Dendritic cell treated with granulocyte-macrophage colony-stimulating factor and Interleukin-4, amounts not matched to agents 40 ng/mL and 50 ng/mL, for 4 days (primary cell): ENCODE measurements around the gene TWIST2.

Experiments
- H3K27ac Mint-ChIP-seq: one replicate; pipeline ENCODE4 v1.8.0; 2022; ENCODE audit warnings: mild to moderate bottlenecking, mixed read lengths
- H3K27me3 Mint-ChIP-seq: one replicate; pipeline ENCODE4 v1.8.0; 2022; ENCODE audit warnings: mild to moderate bottlenecking, mixed read lengths
- H3K36me3 Mint-ChIP-seq: one replicate; pipeline ENCODE4 v1.8.0; 2022; ENCODE audit warnings: low read depth, mixed read lengths
- H3K4me1 Mint-ChIP-seq: one replicate; pipeline ENCODE4 v1.8.0; 2022; ENCODE audit warnings: low read depth, mixed read lengths
- H3K4me3 Mint-ChIP-seq: one replicate; pipeline ENCODE4 v1.8.0; 2022; ENCODE audit warnings: mild to moderate bottlenecking, moderate library complexity, mixed read lengths
- H3K9me3 Mint-ChIP-seq: one replicate; pipeline ENCODE4 v1.8.0; 2022; ENCODE audit warnings: mixed read lengths
- intact Hi-C: fragments of 100-400 bp; cut with micrococcal nuclease; formaldehyde crosslinking; loops from one replicate; pipeline ENCODE4 v1.15.0; 2022

TWIST2 gene

DNA sequence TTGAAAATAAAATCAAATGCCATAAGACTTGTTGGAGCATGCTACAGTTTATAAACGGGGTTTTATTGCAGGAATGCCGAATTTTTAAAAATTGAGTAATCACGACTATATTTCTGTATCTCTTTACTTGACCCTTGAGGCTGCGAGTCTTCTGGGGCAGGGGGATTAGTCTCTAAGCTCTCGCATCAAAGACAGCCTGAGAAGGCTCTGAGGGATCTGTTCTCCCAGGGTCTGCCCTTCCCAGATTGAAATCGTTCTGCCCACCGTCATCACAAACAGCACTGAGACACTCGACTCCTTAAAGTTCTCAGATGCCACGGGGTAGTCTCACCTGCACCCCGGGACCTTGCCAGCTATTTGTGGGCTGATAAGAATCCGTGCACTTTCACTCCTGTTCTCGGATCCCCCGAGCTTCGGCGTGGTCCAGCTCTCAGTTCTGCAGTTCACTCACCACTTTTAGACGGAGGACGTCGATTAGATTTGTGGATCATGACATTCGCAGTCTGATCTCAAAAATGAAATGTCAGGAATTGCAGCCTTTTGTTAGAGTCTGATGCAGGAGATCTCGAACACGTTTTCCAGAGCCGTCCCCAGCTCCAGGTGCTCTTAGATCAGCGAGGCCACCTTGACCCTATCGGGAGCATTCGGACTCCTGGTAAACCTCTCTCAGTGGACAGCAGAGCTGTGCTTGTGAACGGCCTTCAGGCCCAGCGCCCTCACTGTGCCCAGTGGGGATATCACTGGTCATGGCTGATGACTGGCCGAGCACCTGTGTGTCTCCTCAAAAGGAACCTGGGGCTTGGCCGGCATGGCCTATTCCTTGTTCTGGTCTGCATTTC, 43.0 kb downstream of the TWIST2 start:
- Mint-ChIP-seq H3K4me3 (no peak overlapping the region), H3K9me3 (no peaks in the 10 kb centered on the region), H3K27me3 (peaks cover 12% of the 10 kb centered on the region), H3K4me1 (no peaks in the 10 kb centered on the region), H3K36me3 (no peaks in the 10 kb centered on the region), H3K27ac (no peak overlapping the region)
- intact Hi-C loops: no loop called here

DNA sequence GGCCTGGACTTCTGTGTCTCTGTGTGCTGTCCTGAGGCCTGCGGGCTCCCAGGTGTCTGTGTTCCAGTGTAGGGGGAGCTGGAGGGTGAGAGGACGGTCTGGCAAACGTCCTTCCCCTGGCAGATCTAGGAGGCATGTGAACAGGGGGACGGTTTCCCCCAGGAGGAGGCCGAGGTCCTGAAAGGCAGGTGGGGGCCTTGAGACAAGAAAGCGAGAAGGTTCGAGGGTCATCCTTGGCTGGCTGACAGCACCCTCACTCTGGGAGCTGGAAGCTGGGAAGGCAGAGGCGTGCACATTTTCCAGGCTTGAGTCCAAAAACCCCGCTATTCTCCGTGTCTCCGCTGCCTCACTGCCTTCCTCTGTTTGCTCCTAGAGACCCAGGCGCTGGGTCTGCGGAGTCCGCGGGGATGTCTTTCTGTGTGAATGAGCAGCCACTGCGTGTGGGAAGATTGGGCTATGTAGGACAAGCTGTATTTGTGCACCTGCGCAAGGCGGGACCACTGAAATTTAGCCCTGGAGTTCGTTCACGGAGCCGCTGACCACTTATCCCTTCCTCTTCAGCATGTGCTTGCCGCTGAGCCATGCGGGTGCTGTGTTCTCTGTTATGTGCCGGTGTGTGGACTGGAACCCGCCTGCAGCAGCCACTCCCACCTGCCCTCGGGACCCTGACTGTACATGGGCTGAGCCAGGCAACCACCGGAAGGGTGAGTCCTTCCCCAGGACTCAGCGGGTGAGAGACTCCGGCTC, 43.7 kb downstream of the TWIST2 start:
- H3K9me3 Mint-ChIP-seq: no peaks in the 10 kb centered on the region
- H3K4me1 Mint-ChIP-seq: no peaks in the 10 kb centered on the region
- H3K27me3 Mint-ChIP-seq: peaks cover 8% of the 10 kb centered on the region
- no peak overlapping the region for H3K27ac Mint-ChIP-seq
- no peaks in the 10 kb centered on the region for H3K36me3 Mint-ChIP-seq
- H3K4me3 Mint-ChIP-seq: no peak overlapping the region
- intact Hi-C loops: no loop called here

GRCh38 chr2:238892204-238892500, 44.3 kb downstream of the TWIST2 start:
- intact Hi-C loops: no loop called here
- H3K4me3 Mint-ChIP-seq: no peak overlapping the region
- H3K27ac Mint-ChIP-seq: no peak overlapping the region
- no peaks in the 10 kb centered on the region for H3K4me1 Mint-ChIP-seq
- no peaks in the 10 kb centered on the region for H3K9me3 Mint-ChIP-seq
- H3K36me3 Mint-ChIP-seq: no peaks in the 10 kb centered on the region
- H3K27me3 Mint-ChIP-seq: peaks cover 10% of the 10 kb centered on the region

GRCh38 chr2:238892796-238893195, 44.9 kb downstream of the TWIST2 start:
- peaks cover 8% of the 10 kb centered on the region for H3K27me3 Mint-ChIP-seq
- no peak overlapping the region for H3K4me3 Mint-ChIP-seq
- no peak overlapping the region for H3K27ac Mint-ChIP-seq
- intact Hi-C loops: no loop called here
- no peaks in the 10 kb centered on the region for H3K4me1 Mint-ChIP-seq
- H3K9me3 Mint-ChIP-seq: no peaks in the 10 kb centered on the region
- H3K36me3 Mint-ChIP-seq: no peaks in the 10 kb centered on the region

DNA sequence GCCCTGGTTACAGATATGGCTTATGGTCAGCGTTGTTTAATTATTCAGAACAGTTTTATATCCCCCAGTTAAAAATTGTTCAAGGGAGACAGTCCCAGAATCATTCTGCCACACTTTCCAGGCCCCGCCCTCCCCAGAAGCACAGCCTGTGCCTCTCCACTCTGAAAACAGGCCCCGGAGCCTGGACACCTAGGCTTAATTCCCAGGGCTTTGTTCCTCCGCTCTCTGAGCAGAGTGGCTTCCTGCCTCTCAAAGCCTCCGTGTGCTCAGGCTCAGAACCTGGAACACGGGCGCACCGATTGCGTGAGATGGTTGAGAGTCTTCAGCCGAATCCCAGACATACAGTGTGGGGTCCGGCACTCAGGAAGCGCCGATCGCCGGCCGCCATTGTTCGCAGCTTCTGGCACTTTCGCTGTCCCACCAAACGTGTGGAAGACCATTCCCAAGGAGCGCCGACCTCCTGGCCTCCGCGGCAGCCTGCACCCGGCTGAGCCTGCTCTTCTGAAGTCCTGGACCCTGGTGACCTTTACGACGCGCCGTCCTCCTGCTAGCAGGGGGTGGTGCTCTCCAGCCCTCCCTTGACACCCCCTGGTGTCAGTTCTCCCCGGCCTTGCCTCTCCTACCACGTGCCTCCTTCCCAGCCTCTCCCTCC, 45.6 kb downstream of the TWIST2 start:
- H3K36me3 Mint-ChIP-seq: no peaks in the 10 kb centered on the region
- peaks cover 8% of the 10 kb centered on the region for H3K27me3 Mint-ChIP-seq
- no peaks in the 10 kb centered on the region for H3K4me1 Mint-ChIP-seq
- intact Hi-C loops: no loop called here
- H3K9me3 Mint-ChIP-seq: no peaks in the 10 kb centered on the region
- no peak overlapping the region for H3K27ac Mint-ChIP-seq
- peak overlapping the region; percentile 35 for H3K4me3 Mint-ChIP-seq

DNA sequence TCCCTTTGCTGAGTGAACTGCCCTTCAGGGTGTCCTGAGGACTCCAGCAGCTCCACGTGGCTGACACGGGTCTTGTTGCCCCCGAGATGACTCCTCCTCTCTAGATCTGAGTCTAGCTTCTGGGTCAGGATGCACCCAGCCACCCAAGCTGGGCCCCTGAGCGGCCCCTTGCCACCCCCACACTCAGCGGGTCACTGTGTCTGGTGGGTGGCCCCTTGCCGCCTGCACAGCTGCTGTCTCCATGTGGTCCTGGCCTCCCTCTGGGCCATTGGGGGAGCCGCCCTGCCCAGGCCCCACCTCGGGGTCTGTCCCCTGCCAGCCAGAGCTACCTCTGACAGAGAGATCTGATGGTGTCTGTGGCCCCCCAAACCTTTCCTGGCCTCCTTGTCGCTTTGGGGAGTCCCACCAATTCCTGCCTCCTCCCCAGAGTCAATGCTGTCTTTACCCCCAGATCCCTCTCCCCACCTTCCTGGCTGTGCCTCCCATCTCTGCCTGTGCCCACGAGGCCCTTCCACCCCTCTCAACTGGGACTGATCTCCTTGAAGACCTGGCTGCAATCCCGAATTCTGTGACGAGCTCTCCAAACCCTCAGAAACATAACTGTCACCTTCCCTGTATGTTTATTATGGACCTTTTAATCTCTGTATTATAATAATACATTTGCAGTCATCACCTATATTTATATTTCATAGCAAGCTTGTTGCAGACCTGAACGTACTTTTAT, 46.5 kb downstream of the TWIST2 start:
- H3K4me1 Mint-ChIP-seq: no peaks in the 10 kb centered on the region
- H3K4me3 Mint-ChIP-seq: no peak overlapping the region
- H3K27ac Mint-ChIP-seq: no peak overlapping the region
- peaks cover 8% of the 10 kb centered on the region for H3K27me3 Mint-ChIP-seq
- no peaks in the 10 kb centered on the region for H3K9me3 Mint-ChIP-seq
- intact Hi-C loops: no loop called here
- no peaks in the 10 kb centered on the region for H3K36me3 Mint-ChIP-seq

- no peaks in the 10 kb centered on the region for H3K4me1 Mint-ChIP-seq
- H3K9me3 Mint-ChIP-seq: no peaks in the 10 kb centered on the region
- intact Hi-C loops: no loop called here
- H3K27ac Mint-ChIP-seq: no peak overlapping the region
- no peaks in the 10 kb centered on the region for H3K36me3 Mint-ChIP-seq
- H3K4me3 Mint-ChIP-seq: no peak overlapping the region
- peaks cover 8% of the 10 kb centered on the region for H3K27me3 Mint-ChIP-seq
Measured at GRCh38 chr2:238894950-238895298, 47.0 kb downstream of the TWIST2 start.

GRCh38 chr2:238895361-238895882, 47.5 kb downstream of the TWIST2 start:
- Mint-ChIP-seq H3K27ac (no peak overlapping the region), H3K27me3 (peaks cover 8% of the 10 kb centered on the region), H3K36me3 (no peaks in the 10 kb centered on the region), H3K4me1 (no peaks in the 10 kb centered on the region), H3K9me3 (no peaks in the 10 kb centered on the region), H3K4me3 (no peak overlapping the region)
- intact Hi-C loops: no loop called here

GRCh38 chr2:238895891-238896600, 48.2 kb downstream of the TWIST2 start:
- Mint-ChIP-seq H3K36me3 (no peaks in the 10 kb centered on the region), H3K4me1 (no peaks in the 10 kb centered on the region), H3K27me3 (peaks cover 8% of the 10 kb centered on the region), H3K9me3 (no peaks in the 10 kb centered on the region), H3K27ac (no peak overlapping the region), H3K4me3 (no peak overlapping the region)
- intact Hi-C loops: no loop called here

DNA sequence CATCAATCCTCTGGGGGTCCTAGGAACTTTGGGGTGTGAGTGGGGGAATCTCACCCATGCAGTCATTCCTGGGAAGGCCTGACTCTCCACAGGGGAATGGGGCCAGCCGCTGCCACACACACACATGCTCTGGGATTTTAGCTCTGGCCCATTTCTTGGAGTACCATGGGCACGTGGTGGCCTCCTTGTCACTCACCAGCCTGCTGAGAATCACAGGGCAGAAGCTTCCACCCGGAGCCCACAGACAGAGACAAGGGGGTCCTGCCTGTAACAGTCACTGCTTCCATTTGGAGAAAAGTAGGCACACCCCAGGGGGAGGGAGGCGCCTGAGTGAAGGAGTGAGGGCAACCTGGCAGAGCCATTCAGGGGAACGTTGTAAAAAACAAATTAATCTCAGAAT, 48.8 kb downstream of the TWIST2 start:
- peaks cover 8% of the 10 kb centered on the region for H3K27me3 Mint-ChIP-seq

GRCh38 chr2:238897122-238897880, 49.4 kb downstream of the TWIST2 start:
- no peak overlapping the region for H3K4me3 Mint-ChIP-seq
- H3K36me3 Mint-ChIP-seq: no peaks in the 10 kb centered on the region
- H3K27ac Mint-ChIP-seq: no peak overlapping the region
- H3K9me3 Mint-ChIP-seq: no peaks in the 10 kb centered on the region
- peaks cover 8% of the 10 kb centered on the region for H3K27me3 Mint-ChIP-seq
- H3K4me1 Mint-ChIP-seq: no peaks in the 10 kb centered on the region
- intact Hi-C loops: no loop called here

More for the DNA sequence above, 48.8 kb downstream of the TWIST2 start:
- Mint-ChIP-seq H3K4me1 (no peaks in the 10 kb centered on the region), H3K9me3 (no peaks in the 10 kb centered on the region), H3K36me3 (no peaks in the 10 kb centered on the region), H3K4me3 (no peak overlapping the region), H3K27ac (no peak overlapping the region)
- intact Hi-C loops: no loop called here

- H3K27me3 Mint-ChIP-seq: peaks cover 8% of the 10 kb centered on the region
- no peak overlapping the region for H3K4me3 Mint-ChIP-seq
- no peaks in the 10 kb centered on the region for H3K9me3 Mint-ChIP-seq
- no peaks in the 10 kb centered on the region for H3K36me3 Mint-ChIP-seq
- H3K4me1 Mint-ChIP-seq: no peaks in the 10 kb centered on the region
- intact Hi-C loops: no loop called here
- no peak overlapping the region for H3K27ac Mint-ChIP-seq
Measured at GRCh38 chr2:238897911-238898311, 50.0 kb downstream of the TWIST2 start.
